RPMI7951 (cell line): Measurements from ENCODE around the gene SIPA1. TPM values are rescaled to one million over a fixed set of nuclear protein-coding genes. Genes with fewer than 3 reads are reported as not detected.

Source experiments
- DNase-seq: peaks from one replicate; pipeline ENCODE4 v3.0.0-alpha.2; 2012; ENCODE audit warnings: low read depth
- total RNA-seq: library from RNA; depleted of rRNA; stranded (reverse); fragments of >200 nt; shearing (Covaris generic); gene quantifications from 2 replicates; pipeline ENCODE4 v1.2.3, GENCODE V29; 2014; rRNA removed

SIPA1 gene, protein sequence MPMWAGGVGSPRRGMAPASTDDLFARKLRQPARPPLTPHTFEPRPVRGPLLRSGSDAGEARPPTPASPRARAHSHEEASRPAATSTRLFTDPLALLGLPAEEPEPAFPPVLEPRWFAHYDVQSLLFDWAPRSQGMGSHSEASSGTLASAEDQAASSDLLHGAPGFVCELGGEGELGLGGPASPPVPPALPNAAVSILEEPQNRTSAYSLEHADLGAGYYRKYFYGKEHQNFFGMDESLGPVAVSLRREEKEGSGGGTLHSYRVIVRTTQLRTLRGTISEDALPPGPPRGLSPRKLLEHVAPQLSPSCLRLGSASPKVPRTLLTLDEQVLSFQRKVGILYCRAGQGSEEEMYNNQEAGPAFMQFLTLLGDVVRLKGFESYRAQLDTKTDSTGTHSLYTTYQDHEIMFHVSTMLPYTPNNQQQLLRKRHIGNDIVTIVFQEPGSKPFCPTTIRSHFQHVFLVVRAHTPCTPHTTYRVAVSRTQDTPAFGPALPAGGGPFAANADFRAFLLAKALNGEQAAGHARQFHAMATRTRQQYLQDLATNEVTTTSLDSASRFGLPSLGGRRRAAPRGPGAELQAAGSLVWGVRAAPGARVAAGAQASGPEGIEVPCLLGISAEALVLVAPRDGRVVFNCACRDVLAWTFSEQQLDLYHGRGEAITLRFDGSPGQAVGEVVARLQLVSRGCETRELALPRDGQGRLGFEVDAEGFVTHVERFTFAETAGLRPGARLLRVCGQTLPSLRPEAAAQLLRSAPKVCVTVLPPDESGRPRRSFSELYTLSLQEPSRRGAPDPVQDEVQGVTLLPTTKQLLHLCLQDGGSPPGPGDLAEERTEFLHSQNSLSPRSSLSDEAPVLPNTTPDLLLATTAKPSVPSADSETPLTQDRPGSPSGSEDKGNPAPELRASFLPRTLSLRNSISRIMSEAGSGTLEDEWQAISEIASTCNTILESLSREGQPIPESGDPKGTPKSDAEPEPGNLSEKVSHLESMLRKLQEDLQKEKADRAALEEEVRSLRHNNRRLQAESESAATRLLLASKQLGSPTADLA
- total RNA-seq: 16.7 and 21.2 TPM in 2 replicates

DNA sequence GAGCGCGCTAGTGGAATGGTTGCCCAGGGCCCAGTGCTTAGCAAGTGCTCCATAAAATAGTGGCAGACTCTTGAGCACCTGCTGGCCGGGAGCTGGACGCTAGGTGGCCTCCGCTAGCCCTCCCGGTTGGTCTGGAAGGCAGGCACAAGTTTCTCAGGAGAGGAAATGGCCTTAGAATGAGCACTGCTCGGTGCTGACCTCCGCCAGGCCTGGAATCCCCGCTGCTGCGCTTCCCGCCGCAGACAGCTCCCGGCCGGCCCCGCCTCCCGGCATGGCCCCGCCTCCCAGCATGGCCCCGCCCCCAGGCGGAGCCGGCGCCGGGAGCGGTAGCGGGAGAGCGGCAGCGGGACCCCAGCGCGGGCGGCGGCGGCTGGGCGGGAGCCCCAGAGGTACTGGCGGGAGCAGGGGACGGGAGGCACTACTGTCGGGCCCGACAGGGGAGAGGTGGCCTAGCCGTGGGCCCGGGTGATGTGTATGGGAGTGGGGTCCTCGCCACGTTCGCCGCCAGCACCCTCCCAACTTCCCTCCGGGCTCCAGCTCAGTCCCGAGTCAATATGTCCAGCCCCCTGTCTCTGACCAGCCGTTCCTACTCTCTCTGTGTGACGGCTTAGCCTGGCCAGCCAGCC lies at the start of gene SIPA1:
Gene SIPA1, plus strand, starts transcription at position 308 of the 626 bp plus-strand sequence. CDS start 2,821 bp downstream, outside the sequence.
- peak; percentile 91 for DNase-seq

DNA sequence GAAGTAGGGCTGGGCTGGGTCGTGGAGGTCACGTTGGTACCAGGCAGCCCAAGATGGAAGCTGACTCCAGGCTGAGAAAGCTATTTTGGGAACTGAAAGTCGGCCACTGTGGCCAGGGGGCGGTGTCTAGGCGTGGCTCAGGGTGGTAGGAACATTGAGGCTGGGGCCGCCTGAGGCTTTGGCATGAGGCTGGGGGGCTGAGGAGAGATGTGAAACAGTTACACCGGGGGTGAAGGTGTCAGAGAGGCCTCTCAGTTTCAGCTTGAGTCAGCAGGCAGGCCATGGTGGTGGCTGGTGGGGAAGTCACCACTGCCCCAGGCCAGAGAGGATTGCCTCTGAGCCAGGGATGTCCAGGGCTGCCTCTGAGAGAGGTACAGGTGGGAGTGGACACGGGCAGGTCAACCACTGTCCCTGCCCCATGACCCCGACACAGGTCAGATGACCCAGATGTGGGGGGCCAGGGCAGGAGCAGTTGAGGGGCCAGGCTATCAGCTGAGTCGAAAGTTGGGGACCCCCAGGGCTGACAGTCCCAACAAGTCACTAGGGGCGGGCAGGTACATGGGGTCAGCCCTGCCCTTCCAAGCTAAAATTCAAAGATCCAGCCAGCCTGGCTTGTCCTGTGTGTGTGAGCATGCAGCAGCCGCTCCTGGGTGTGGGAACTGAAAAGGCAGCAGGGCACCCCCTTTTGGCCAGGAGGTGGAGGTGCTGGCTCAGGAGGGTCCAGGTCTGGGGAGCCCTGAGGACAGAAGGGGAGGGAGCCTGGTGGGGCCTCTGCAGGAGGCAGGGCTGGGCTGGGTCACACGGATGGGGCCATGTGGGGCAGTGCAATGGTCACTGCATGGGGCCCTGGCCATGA lies 49.5 kb upstream of the SIPA1 start:
- no peak for DNase-seq

GRCh38 chr11:65589444-65590239 lies 48.3 kb upstream of the SIPA1 start:
- DNase-seq: no peak

GRCh38 chr11:65590240-65590738 lies 47.6 kb upstream of the SIPA1 start:
- DNase-seq: no peak

- no peak for DNase-seq
These were observed 45.7 kb upstream of the SIPA1 start for GRCh38 chr11:65591939-65592857.

DNA sequence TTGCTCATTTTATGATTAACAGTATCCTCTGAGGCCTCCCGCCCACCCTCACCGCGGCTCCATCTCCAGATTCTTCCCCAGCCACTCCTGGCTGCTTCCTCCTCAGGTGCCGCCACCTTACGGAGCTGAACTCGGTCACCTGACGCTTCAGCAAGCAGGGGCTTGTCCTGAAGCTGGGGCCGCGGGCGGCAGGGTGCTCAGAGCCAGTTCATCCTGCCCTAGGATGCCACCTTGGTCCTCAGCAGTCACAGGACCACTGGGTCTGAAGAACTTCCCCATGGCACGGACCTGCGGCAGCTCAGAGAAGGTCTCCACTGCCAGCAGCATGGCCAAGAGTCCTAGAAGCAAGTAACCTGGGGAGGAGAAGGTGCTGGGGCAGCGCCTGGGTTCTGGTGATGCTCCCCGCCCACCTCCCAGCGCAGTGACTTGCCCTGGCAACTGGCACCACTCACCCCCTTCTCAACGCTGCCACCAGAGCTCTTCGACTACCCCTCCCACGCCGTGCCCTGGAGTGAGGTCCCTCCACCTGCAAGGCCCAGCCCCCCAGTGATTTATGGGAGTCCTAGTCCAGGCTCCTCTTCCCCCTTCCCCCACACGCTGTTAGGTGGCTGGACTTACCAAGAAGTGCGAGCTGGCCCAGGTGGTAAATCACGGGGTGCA lies 44.9 kb upstream of the SIPA1 start:
- DNase-seq: no peak

DNA sequence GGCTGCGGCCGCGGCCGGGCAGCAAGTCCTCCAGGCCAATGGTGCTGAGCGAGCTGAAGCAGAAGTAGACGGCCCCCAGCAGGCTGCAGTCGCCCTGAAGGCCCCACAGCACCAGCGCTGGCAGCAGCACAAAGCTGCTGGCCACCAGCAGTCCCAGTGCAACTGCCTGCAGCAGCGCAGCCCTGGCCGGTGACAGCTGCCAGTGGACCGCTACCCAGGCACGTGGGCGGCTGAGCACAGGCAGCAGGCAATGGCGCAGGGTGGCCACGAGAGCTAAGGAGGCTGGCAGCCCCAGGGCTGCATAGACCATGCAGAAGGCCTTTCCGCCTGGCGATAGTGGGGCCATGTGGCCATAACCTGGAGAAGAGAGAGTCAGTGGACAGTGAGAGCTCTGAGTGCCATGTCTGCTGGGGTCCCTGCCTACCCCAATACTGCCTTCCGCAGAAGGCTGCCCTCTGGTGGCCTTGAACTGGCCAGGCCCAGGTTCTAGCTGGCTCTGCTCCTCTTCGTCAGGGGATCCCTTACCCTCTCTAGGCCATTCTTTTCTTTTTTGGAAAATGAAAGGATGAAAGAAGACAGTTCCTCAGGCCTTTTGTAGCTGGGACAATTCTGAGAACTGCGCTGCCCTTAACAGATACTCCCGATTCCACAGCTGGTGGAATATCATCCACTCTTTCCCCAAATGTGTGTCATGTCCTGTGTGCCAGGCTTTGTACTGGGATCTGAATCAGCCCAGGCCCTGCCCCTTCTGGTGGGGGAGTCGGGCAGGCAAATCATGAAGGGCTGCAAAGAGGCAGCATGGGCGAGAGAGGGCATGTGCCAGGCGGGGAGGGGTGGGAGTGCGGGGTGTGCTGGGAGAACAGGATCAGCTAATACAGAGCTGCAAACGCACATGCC lies 44.1 kb upstream of the SIPA1 start:
- no peak for DNase-seq

DNA sequence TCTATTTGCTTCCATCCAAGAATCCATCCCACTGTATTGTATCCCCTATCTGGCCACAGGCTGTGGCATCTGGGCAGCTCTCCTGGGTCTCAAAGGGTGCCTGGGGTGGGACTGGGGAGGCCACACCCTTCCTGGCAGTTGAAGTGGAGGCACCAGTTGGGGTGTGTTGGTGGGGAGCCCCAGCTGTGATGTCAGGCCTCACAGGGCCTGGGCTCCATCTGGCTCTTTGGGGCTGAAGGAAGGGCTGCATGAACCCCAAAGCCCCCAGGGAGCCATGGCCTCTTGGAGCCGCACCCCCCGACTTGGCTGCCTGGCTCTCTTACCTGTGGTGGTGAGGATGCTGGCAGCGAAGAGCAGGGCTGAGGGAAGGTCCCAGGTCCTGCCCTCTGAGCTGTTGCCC lies 42.8 kb upstream of the SIPA1 start:
- DNase-seq: no peak

- DNase-seq: no peak
These were observed 42.2 kb upstream of the SIPA1 start, which contains the start of gene KCNK7 for GRCh38 chr11:65595543-65596281. Gene KCNK7 (minus strand): TSS chr11:65595800. CDS start chr11:65595772, 28 bp downstream.

- DNase-seq: no peak
These were observed 41.4 kb upstream of the SIPA1 start for GRCh38 chr11:65596520-65596919.

GRCh38 chr11:65598258-65598699 lies 39.6 kb upstream of the SIPA1 start:
- no peak for DNase-seq

DNA sequence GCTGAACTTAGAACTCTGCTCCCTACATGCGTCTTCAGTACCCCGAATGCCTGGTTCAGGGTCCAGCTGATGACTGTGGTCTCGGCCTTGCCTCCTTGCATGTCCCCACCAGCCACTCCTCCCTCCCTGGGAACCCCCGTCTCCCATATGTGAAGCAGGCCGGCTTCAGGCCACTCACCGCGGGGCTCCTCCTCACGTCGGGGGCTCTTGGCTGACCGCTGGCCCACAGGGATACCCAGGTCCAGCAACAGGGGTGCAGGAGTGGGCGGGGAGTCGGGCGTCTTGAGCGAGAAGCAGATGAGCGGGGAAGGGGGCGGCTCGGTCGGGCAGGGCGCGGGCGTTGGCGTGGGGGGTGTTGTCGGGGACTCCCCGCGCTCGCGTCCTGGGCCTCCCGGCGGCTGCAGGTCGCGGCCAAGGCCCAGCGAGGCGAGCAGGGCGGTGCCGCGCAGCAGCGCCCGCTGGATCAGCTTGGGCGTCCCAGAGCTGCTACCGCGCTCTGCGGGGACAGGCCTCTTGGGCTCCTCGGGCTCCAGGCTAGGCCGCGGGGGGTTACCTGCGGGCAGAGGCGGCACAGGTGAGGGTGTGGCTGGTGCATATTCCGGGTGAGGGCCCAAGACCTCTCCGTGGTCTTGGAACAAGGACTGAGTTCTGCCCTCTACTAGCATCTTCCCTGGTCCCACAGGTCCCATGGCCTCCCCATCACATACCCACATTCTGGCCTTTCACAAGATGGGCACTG lies 38.5 kb upstream of the SIPA1 start:
- DNase-seq: no peak

GRCh38 chr11:65599955-65600246 lies 38.0 kb upstream of the SIPA1 start:
- DNase-seq: no peak

DNA sequence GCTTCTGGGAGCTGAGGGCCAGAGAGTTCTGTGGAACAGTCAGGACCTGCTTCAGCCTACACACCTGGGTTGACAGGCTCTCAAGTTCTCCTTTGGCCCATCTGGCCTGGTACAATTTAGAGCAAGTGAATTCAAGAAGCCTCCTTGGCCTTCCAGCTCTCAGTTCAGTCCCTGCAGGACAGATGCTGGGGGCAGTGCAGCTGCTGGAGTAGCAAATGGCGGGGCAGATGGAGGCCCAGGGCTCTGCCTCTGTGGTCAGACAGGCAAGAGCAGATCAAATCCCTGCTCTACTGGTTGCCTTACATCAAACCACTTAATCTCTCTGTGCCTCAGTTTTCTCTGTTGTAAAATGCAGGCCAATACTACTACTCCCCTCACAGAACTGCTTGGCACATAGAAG lies 33.6 kb upstream of the SIPA1 start:
- DNase-seq: no peak

DNA sequence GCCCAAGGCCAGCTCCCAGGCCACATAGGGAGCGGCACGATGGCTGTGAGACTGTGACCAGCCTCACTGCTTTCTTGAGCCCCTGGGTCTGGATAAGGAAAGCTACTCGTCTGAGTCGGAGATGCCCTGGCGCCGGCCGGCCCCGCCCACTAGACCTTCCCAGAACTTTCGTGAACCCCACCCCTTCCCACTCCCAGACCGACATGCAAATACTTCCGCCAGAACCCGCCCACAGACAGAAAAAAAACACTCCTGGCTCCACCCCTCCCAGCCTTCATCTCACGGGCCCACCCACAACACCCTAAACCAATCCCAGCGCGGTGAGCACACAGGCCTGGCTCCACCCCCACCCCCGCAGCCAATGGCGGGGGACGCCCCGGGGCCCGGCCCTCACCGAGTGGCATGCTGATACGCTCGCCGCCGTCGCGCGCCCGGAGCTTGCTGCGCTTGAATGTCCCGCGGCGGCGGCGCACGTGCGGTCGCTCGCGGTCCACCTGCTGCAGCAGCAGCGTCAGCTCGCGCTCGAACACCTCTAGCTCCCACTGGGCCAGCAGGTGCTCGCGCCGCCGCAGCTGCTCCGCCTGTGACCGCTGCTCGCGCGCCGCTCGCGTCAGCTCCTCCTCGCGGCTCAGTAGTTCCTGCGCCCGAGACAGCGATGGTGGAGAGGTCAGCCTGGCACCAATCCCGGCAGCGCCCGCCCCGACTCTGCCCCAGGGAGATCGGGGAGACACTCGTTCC lies 30.9 kb upstream of the SIPA1 start:
- DNase-seq: no peak
